T-helper 1 cell treated with Interleukin-12 subunit alpha and Interleukin-12 subunit beta and Interleukin-4 antibody, amounts not matched to agents 30 ng/mL and 1 ng/mL, for 36 hours (primary cell): Measurements from ENCODE around the gene LRRC75B. TPM values are rescaled to one million over a fixed set of nuclear protein-coding genes. Genes with fewer than 3 reads are reported as not detected.
"Not testable (repeated sequence)": the region's sequence is repeated elsewhere in the genome, so short reads cannot be mapped to it uniquely, and the experiment has no call there.

ENCODE experiments used
- intact Hi-C: fragments of 100-400 bp; cut with micrococcal nuclease; formaldehyde crosslinking; loops from one replicate; pipeline ENCODE4 v1.15.1; 2024
- total RNA-seq: library from RNA; stranded (reverse); gene quantifications from 2 replicates; pipeline ENCODE4 v1.2.3, GENCODE V29; 2022

The LRRC75B gene
- total RNA-seq, 1 donor from 2014 or later = 1.8 TPM

- intact Hi-C loops = loop anchor here (10.0 kb wide), 1 partner anchor 168 kb away; no protein-coding TSS in a partner anchor
Observed at GRCh38 chr22:24602847-24603769, 10.2 kb upstream of the LRRC75B start, which contains the start of gene GGT1. TSS of gene GGT1 (plus strand) at chr22:24603193. CDS start at chr22:24611082, 7,889 bp downstream.

DNA sequence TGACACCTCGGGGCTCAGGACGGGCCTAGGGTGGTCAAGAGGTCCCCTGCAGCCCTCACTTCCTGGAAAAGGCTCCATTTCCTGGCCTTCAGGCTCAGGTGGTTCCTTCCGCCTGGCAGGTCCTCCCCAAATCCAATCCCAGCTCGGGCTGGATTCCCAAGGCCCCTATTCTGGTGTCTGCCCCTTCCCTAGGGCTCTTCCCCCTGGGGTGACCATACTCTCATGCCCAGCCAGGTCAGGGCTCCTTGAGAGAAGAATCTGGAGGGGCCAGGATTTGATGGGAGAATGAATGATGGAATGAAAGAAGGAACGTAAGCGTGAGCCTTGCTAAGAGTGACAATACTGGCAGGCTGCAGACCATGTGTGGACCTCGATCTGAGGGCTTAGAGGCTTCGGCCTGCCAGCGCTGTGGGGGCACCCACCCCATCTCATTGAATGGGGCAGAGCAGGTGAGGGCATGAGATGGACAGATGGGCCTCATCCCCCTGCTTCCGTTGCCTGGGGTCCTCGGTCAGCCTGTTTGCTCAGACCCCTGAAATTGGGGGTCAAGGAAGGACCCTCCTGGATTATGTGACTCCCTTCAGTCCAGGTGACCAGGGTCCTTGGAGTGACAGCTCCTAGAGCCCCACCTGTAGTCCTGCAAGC is 9.4 kb upstream of the LRRC75B start:
- intact Hi-C loops = loop anchor here (10.0 kb wide), 1 partner anchor 167 kb away; no protein-coding TSS in a partner anchor

- intact Hi-C loops = loop anchor here (10.0 kb wide), 1 partner anchor 167 kb away; no protein-coding TSS in a partner anchor
Observed at GRCh38 chr22:24601217-24602104, 8.6 kb upstream of the LRRC75B start.

- intact Hi-C loops = loop anchor here (10.0 kb wide), 1 partner anchor 165 kb away; no protein-coding TSS in a partner anchor
Observed at GRCh38 chr22:24599958-24600715, 7.3 kb upstream of the LRRC75B start.

DNA sequence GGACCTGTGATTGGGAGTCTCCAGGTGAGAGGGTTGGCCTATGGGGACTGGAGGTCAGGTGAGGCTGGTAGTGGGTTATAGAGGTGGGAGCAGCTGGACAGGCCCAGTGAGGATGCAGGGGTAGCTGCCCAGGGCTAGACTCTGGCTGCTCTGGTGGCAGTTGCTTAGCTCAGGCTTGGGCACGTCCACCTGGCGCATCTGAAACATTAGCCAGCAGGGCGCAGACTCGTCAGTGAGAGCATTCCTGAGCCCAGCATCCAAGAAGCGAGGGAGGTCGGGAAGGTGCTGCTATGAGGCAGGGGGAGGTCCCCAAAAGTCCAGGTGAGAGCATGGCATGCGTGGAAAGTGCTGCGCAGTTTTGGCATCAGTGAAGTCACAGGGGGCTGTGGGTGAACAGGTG is 6.6 kb upstream of the LRRC75B start:
- intact Hi-C loops = no loop called here

DNA sequence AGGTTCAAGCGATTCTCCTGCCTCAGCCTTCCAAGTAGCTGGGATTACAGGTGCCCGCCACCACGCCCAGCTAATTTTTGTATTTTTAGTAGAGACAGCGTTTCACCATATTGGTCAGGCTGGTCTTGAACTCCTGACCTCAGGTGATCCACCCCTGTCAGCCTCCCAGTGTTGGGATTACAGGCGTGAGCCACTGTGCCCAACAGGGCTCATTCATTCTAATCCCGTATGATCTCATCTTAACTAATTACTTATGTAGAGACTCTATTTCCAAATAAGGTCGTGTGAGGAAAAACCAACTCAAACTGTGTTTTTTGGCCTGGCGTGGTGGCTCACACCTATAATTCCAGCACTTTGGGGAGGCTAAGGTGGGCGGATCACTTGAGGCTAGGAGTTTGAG is 4.2 kb upstream of the LRRC75B start:
- intact Hi-C loops = not testable (repeated sequence)

- intact Hi-C loops = no loop called here
Observed at GRCh38 chr22:24595863-24596262, 3.0 kb upstream of the LRRC75B start.

DNA sequence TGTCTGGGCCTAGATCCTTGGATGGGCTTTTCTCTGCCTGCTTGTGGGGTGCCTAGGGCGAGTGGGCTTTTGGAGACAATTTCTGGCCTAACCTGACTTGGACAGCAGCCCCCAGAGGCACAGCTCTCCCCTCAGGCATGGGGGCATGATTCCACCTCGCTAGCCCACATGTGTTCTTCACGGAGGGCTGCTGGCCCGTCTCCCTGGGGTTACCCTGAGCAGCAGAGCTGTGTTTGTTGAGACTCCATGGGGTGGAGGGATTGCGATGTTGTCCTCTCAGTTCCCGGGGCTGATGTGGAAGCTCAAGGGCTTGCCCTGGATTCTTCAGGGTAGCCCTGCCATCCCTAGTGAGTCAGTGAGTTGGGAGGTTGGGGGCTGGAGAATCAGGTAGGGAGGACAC is 2.4 kb upstream of the LRRC75B start:
- intact Hi-C loops = no loop called here

DNA sequence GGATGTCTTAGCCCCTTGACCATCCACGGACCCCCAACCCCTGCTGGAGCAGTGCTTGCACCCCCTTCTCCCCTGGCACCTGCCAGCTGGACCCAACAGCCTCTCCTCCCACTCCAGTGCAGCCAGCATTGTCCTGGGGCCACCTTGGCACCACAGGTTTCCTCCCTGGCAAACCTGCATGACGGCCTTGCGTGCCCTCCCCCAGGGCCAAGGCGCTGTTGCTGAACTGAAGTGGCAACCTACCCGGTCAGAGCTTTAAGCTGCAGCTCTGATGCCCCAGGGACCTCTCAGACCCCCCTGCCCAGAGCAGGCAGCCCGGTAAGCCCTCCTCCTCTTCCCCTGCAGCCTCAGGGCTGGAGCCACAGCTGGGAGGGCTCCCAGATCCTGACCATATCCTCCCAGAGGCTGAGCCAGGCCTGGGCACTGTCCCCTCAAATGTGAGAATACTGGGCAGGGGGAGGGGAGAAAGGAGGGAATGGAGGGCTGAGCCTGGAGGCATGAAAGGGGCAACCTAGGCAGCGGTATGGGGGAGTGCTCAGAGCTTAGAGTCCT is 1.8 kb upstream of the LRRC75B start:
- intact Hi-C loops = no loop called here

- intact Hi-C loops = loop anchor here (2.0 kb wide), 1 partner anchor 39 kb away; the partner anchor contains the start of genes GUCD1 and SNRPD3
Observed at GRCh38 chr22:24593836-24594568, 1.1 kb upstream of the LRRC75B start.

DNA sequence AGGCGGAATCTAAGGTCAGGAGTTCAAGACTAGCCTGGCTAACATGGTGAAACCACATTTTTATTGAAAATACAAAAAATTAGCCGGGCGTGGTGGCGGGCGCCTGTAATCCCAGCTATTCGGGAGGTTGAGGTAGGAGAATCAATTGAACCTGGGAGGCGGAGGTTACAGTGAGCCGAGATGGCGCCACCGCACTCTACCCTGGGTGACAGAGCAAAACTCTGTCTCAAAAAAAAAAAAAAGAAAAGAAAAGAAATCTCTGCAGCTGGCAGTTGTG is 624 bp upstream of the LRRC75B start:
- intact Hi-C loops = loop anchor here (2.0 kb wide), 1 partner anchor 39 kb away; the partner anchor contains the start of genes GUCD1 and SNRPD3

- intact Hi-C loops = loop anchor here (2.0 kb wide), 1 partner anchor 37 kb away; the partner anchor contains the start of genes GUCD1 and SNRPD3
Observed at GRCh38 chr22:24592058-24592850, 619 bp downstream of the LRRC75B start.

- intact Hi-C loops = no loop called here
Observed at GRCh38 chr22:24591286-24591830, 1.5 kb downstream of the LRRC75B start.

- intact Hi-C loops = no loop called here
Observed at GRCh38 chr22:24590596-24591173, 2.2 kb downstream of the LRRC75B start.

- intact Hi-C loops = loop anchor here (10.0 kb wide), 1 partner anchor 65 kb away; no protein-coding TSS in a partner anchor
Observed at GRCh38 chr22:24589518-24590030, 3.3 kb downstream of the LRRC75B start.

DNA sequence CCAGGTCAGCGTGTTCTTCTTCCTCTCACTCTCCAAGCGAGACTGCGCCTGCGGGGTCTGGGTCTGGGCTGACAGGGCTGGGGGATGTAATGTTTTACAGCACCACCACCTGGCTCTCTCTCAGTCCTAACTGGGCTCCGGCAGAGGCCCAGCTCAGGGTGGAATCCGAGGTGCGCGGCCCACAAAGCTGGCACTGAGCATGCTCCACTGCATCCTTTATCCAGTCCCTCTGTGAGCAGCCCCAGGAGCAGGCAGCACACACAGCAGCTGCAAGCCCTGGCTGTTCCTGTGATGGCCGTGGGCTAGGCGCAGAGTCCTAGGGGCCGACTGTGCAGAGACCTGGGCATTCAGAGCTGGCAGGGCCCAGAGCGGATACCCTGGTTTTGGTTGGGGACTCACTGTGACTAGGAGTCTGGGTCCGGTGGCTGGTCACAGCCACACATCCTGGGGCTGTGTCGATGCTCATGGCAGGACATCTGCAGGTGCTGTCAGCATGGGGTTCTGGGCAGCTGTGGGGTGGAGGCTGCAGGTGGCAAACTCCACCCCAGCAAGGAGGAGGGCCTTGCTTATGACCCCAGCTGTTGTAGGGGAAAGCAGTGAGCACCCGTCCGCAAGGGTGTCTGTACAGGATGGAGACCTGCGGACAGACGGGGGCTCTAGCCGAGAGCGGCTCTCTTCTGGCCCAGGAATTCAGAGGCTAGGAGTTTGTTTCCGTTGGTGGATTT is 4.0 kb downstream of the LRRC75B start:
- intact Hi-C loops = loop anchor here (10.0 kb wide), 1 partner anchor 64 kb away; no protein-coding TSS in a partner anchor

DNA sequence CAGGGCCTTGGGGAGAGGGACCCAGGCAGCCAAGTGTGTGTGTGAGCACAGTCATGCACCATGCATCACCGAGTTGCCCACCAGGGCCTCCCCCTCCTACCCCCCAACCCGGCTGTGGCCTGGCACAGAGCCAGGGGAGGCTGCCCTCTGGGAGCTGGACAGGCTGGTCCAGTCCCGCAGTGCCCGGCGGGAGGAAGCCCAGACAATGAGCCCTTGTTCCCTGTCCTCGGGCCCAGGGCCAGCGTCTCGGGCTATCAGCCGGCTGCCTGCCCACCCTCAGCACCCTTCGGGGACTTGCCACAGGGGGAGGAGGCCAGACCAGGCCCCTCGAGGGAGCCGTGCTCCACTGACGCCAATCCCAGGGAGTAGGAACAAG is 4.5 kb downstream of the LRRC75B start:
- intact Hi-C loops = loop anchor here (10.0 kb wide), 1 partner anchor 64 kb away; no protein-coding TSS in a partner anchor
